ENCODE data around the gene DMRTA1.

- TF ChIP-seq, protein P1, sequence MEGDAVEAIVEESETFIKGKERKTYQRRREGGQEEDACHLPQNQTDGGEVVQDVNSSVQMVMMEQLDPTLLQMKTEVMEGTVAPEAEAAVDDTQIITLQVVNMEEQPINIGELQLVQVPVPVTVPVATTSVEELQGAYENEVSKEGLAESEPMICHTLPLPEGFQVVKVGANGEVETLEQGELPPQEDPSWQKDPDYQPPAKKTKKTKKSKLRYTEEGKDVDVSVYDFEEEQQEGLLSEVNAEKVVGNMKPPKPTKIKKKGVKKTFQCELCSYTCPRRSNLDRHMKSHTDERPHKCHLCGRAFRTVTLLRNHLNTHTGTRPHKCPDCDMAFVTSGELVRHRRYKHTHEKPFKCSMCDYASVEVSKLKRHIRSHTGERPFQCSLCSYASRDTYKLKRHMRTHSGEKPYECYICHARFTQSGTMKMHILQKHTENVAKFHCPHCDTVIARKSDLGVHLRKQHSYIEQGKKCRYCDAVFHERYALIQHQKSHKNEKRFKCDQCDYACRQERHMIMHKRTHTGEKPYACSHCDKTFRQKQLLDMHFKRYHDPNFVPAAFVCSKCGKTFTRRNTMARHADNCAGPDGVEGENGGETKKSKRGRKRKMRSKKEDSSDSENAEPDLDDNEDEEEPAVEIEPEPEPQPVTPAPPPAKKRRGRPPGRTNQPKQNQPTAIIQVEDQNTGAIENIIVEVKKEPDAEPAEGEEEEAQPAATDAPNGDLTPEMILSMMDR (optimal IDR thresholded peaks at IDR 0.05 in 1 of 3, IDR thresholded peaks at IDR 0.05 in 1 of 3, conservative IDR thresholded peaks at IDR 0.05 in 1 of 3; ENCODE audit: extremely low read depth in 1 of 3, insufficient read depth in 2 of 3, low read length in 3 of 3): no peak
- no peak for TF ChIP-seq EZH2 (IDR thresholded peaks at IDR 0.05; ENCODE audit: low read length)
These were observed 3.1 kb downstream of the DMRTA1 start for GRCh38 chr9:22449719-22450118.
